ENCODE measurements around the gene EDEM2. TPM values are rescaled to one million over a fixed set of nuclear protein-coding genes. Genes with fewer than 3 reads are reported as not detected.
"Not testable (repeated sequence)": the region's sequence is repeated elsewhere in the genome, so short reads cannot be mapped to it uniquely, and the experiment has no call there.

Gene EDEM2
- total RNA-seq, 3 donors from 2014 or later = 17.9 to 32.1 (median 22.5) TPM

DNA sequence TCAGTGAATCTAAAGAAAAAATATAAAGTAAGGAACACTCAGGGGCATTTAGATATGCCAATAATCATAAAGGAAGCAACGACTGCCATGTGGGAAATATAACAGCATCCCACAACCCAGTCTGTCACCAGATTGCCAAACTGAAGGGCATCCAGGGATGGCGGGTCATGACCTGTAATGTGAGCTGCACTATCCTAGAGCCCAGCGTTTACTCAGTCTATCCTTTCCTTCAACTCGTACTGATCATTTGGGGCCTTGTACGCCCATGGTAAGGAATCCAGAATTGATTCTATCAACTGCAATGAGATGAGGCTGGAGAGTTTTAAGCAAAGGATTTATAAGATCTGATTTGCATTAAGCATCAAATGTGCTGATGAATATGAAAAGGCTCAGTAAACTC, 59.8 kb downstream of the EDEM2 start:
- DNase-seq (no peak), ATAC-seq (no peak)
- Histone ChIP-seq H3K4me1 (ENCODE audit: low read depth) (peaks cover 14% of the 10 kb centered on the region), H3K9me3 (no peaks in the 10 kb centered on the region), H3K36me3 (ENCODE audit: low read depth) (no peaks in the 10 kb centered on the region), H3K4me3 (no peak overlapping the region)
- TF ChIP-seq, protein P1, sequence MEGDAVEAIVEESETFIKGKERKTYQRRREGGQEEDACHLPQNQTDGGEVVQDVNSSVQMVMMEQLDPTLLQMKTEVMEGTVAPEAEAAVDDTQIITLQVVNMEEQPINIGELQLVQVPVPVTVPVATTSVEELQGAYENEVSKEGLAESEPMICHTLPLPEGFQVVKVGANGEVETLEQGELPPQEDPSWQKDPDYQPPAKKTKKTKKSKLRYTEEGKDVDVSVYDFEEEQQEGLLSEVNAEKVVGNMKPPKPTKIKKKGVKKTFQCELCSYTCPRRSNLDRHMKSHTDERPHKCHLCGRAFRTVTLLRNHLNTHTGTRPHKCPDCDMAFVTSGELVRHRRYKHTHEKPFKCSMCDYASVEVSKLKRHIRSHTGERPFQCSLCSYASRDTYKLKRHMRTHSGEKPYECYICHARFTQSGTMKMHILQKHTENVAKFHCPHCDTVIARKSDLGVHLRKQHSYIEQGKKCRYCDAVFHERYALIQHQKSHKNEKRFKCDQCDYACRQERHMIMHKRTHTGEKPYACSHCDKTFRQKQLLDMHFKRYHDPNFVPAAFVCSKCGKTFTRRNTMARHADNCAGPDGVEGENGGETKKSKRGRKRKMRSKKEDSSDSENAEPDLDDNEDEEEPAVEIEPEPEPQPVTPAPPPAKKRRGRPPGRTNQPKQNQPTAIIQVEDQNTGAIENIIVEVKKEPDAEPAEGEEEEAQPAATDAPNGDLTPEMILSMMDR (IDR thresholded peaks at IDR 0.05) = no peak
- intact Hi-C loops (cut with DNase I, micrococcal nuclease) = no loop called here

DNA sequence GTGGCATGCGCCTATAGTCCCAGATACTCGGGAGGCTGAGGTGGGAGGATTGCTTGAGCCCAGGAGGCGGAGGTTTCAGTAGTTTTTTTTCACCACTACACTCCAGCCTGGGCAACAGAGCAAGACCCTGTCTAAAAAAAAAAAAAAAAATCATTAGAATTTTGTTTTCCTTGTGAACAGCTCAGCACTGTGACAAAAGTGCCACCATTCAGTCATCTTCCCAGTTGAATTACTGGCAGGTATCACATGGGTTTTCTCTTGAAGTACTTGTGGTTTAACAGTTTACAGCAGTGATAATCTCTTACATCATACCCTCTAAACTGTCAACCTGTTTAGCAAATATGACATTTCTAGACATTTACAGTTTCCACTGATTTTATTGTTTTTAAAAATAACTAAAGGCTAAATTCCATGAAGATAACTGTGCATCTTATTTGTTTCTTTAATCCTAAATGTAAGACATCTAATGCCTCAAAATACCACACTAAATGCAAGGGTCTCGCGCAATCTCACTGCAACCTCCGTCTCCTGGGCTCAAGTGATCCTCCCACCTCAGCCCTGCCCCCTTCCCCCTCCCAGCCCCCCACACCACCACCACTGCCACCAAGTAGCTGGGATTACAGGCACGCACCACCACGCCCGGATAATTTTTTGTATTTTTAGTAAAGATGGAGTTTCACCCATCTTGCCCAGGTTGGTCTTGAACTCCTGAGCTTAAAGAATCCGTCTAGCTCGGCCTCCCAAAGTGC, 61.5 kb downstream of the EDEM2 start:
- TF ChIP-seq, protein P1 (IDR thresholded peaks at IDR 0.05) = no peak
- ATAC-seq (no peak), DNase-seq (no peak)
- Histone ChIP-seq H3K36me3 (ENCODE audit: low read depth) (no peaks in the 10 kb centered on the region), H3K4me3 (no peak overlapping the region), H3K9me3 (no peaks in the 10 kb centered on the region), H3K4me1 (ENCODE audit: low read depth) (peaks cover 14% of the 10 kb centered on the region)
- intact Hi-C loops (cut with DNase I, micrococcal nuclease) = no loop called here

DNA sequence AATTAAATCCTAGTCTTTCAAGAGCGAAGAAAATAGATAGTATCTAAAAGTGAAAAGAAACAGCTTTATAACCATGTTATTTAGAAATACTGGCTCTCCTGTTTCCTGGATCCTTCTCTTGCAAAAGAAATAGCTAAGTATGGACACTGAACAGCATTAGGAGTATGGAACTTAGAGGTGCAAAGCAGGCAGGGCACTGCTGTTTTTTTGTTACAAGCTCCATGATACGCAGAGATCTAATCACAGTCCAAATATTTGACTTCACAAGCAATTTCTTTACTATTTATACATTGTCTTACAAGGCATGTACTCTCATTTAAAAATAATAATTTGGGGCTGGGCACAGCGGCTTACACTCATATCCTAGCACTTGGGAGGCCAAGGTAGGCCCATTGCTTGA, 62.1 kb downstream of the EDEM2 start:
- Histone ChIP-seq H3K4me1 (ENCODE audit: low read depth) (peaks cover 19% of the 10 kb centered on the region), H3K4me3 (no peak overlapping the region), H3K9me3 (no peaks in the 10 kb centered on the region), H3K36me3 (ENCODE audit: low read depth) (no peaks in the 10 kb centered on the region)
- ATAC-seq (no peak), DNase-seq (no peak)
- TF ChIP-seq, protein P1 (IDR thresholded peaks at IDR 0.05) = no peak
- intact Hi-C loops (cut with DNase I, micrococcal nuclease) = no loop called here

DNA sequence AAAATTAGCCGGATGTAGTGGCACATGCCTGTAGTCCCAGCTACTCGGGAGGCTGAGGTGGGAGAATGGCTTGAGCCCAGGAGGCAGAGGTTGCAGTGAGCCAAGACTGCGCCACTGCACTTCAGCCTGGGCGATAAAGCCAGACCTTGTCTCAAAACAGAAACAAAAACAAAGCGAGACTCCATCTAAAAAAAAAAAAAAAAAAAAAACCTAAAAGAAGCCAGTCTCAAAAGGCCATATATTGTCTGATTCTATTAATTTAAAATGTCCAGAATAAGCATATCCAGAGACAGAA, 66.8 kb downstream of the EDEM2 start:
- H3K4me3 ChIP-seq; DNase-seq; intact Hi-C loops (cut with DNase I, micrococcal nuclease); H3K9me3 ChIP-seq; H3K36me3 ChIP-seq (ENCODE audit: low read depth); ATAC-seq: not testable (repeated sequence)
- H3K4me1 ChIP-seq (ENCODE audit: low read depth) = peaks cover 13% of the 10 kb centered on the region

DNA sequence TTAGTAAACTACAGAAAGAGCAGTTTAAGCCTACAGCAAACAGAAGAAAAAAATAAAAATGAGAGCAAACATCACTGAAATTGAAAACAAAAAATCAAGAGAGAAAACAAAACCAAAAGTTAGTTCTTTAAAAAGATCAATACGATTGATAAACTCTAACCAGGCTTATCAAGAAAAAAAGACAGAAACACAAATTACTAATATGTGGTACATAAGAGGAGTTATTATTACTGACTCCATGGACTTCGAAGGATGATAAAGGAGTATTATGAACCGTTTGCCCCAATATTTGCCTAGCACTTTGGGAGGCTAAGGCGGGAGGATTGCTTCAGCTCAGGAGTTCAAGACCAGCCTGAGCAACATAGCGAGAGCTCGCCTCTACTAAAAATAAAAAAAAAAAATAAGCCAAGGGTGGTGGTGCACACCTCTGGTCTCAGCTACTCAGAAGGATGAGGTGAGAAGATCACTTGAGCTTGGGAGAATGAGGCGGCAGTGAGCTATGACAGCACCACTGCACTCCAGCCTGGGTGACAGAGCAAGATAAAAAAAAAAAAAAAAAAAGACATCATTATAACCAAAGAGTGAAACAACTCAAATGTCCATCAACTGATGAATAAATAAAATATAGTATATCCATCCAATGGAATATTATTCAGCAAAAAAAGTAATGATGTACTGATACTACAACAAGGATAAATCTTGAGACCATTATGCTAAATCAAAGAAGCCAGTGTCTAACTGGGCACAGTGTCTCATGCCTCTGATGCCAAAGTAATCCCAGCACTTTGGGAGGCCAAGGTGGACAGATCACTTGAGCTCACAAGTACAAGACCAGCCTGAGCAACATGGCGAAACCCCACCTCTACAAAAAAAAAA, 67.4 kb downstream of the EDEM2 start:
- TF ChIP-seq, protein P1 (IDR thresholded peaks at IDR 0.05) = no peak
- DNase-seq (no peak), ATAC-seq (no peak)
- intact Hi-C loops (cut with DNase I, micrococcal nuclease) = no loop called here
- H3K4me3 ChIP-seq = no peak overlapping the region
- no peaks in the 10 kb centered on the region for H3K9me3 ChIP-seq
- peaks cover 9% of the 10 kb centered on the region for H3K4me1 ChIP-seq (ENCODE audit: low read depth)
- H3K36me3 ChIP-seq (ENCODE audit: low read depth) = no peaks in the 10 kb centered on the region

DNA sequence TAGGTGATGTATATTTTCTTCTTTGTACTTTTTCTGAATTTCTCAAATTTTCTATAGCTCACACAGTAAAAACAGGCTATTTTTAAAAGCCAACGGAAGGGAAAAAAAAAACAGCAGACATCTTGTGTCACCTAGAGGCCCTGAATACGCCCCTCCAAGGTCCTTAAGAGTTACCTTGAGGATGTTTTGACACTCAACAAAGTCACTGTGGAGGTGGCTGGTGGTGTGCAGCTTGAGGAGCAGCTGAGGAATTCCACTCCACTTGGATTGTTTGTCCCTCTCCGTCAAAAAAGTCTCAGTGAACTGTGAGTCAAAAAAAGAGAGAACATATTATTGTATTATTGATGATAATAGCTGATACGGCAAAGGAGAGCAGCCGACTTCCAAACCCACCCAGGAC, 69.3 kb downstream of the EDEM2 start:
- no peak for ATAC-seq

More for the DNA sequence above, 69.3 kb downstream of the EDEM2 start:
- Histone ChIP-seq H3K4me3 (no peak overlapping the region), H3K4me1 (ENCODE audit: low read depth) (peaks cover 9% of the 10 kb centered on the region), H3K9me3 (no peaks in the 10 kb centered on the region), H3K36me3 (ENCODE audit: low read depth) (no peaks in the 10 kb centered on the region)
- TF ChIP-seq, protein P1 (IDR thresholded peaks at IDR 0.05) = no peak
- DNase-seq = no peak
- intact Hi-C loops (cut with DNase I, micrococcal nuclease) = no loop called here

All from mucosa of descending colon (tissue), 3 donors.